Lung (tissue), 12 donors: ENCODE data around the gene TEKT5. TPM values are rescaled to one million over a fixed set of nuclear protein-coding genes. Genes with fewer than 3 reads are reported as not detected.

ENCODE experiments used
- ATAC-seq: fragments of 200-7000 bp; cut with Tn5 transposase; one replicate; pipeline ENCODE4 v1.9.1; 2020; ENCODE audit warnings: moderate number of reproducible peaks; ENCODE audit not compliant: insufficient read depth, low FRiP score
- DNase-seq, 3 donors: peaks; one replicate each; pipeline ENCODE4 v3.0.0-alpha.2; 2013 to 2017
- H3K27ac ChIP-seq, 2 donors: one replicate each; pipeline ENCODE4 v1.5.1; 2013; ENCODE audit warnings: mild to moderate bottlenecking in 2 of 2, moderate library complexity in 2 of 2, control low read depth in 1 of 2, inconsistent platforms in 1 of 2, low read depth in 1 of 2, low read length in 1 of 2
- H3K27me3 ChIP-seq, 3 donors: one replicate each; pipeline ENCODE4 v1.5.1; 2013; ENCODE audit warnings: low read length in 2 of 3; ENCODE audit not compliant: control insufficient read depth in 3 of 3, insufficient read depth in 3 of 3
- H3K36me3 ChIP-seq, 4 donors: one replicate each; pipeline ENCODE4 v1.5.1; 2013; ENCODE audit warnings: low read length in 4 of 4, mild to moderate bottlenecking in 1 of 4, moderate library complexity in 1 of 4; ENCODE audit not compliant: control insufficient read depth in 4 of 4, insufficient read depth in 4 of 4
- H3K4me1 ChIP-seq, 5 donors: one replicate each; pipeline ENCODE4 v1.5.1; 2013; ENCODE audit warnings: low read length in 5 of 5, mild to moderate bottlenecking in 2 of 5, moderate library complexity in 1 of 5; ENCODE audit not compliant: control insufficient read depth in 5 of 5, insufficient read depth in 5 of 5
- H3K4me3 ChIP-seq: one replicate; pipeline ENCODE4 v1.5.1; 2013; ENCODE audit warnings: mild to moderate bottlenecking, control low read depth, moderate library complexity
- H3K9ac ChIP-seq, 2 donors: one replicate each; pipeline ENCODE4 v1.5.1; 2013; ENCODE audit warnings: low read length in 2 of 2, control low read depth in 1 of 2; ENCODE audit not compliant: insufficient read depth in 1 of 2
- H3K9me3 ChIP-seq, 4 donors: one replicate each; pipeline ENCODE4 v1.5.1; 2013; ENCODE audit warnings: low read length in 3 of 4, mild to moderate bottlenecking in 1 of 4, moderate library complexity in 1 of 4; ENCODE audit not compliant: control insufficient read depth in 4 of 4, insufficient read depth in 3 of 4
- CTCF ChIP-seq: IDR thresholded peaks from 2 replicates; pipeline ENCODE4 v1.5.1; 2012; ENCODE audit warnings: mild to moderate bottlenecking; ENCODE audit errors: control extremely low read depth, extremely low read depth
- WGBS, 2 donors: extraction: QIAGEN DNeasy Blood & Tissue Kit; methylation state at CpG; one replicate each; pipeline ENCODE4 v1.1.7; 2013; 5-methylcytosine and 5-hydroxymethylcytosine counted together
- polyA plus RNA-seq, 2 donors: library from polyadenylated mRNA; stranded (reverse); fragments of 200-250 nt; gene quantifications; one replicate each; pipeline ENCODE4 v1.2.1, GENCODE V29; 2013
- total RNA-seq, 2 donors: library from RNA; depleted of rRNA in 1 of 2; stranded (reverse); fragments of >200 nt in 1 of 2; gene quantifications; one replicate each; pipeline ENCODE4 v1.2.1, GENCODE V29; 2014 to 2021
- donor health status: control.
- donor health status: control.
- donor health status: Bipolar disorder and iron deficiency.
- donor health status: healthy.
- donor health status: DM: yes; HTN: yes; CAD: no.

TEKT5 gene
- total and polyA plus RNA-seq, 4 donors, result 0.13 to 0.34 (median 0.29) TPM

DNA sequence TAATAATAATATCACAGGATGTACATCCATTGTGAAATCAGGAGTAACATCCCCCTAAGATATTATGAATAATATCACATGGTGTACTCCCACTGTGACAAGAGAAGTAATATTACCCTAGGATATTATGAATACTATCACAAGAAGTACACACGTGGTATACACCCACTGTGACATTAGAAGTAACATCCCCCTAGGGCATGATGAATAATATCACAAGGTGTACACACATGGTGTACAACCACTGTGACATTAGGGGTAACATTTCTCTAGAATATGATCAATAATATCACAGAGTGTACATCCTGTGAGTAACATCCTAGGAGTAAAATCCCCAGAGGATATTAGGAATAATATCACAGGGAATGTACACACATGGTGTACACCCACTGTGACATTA is 5.0 kb upstream of the TEKT5 start:
- ATAC-seq (no peak), DNase-seq (no peak)
- H3K27ac ChIP-seq, result no peak overlapping the region
- H3K4me3 ChIP-seq, result no peak overlapping the region
- no peaks in the 10 kb centered on the region for H3K4me1 ChIP-seq
- H3K9me3 ChIP-seq, result no peaks in the 10 kb centered on the region
- no peaks in the 10 kb centered on the region for H3K36me3 ChIP-seq
- WGBS, 2 donors, result 77 to 78% methylated on average over 1 of the region's 1 CpG
- TF ChIP-seq CTCF, result no peak
- no peaks in the 10 kb centered on the region for H3K27me3 ChIP-seq
- no peak overlapping the region for H3K9ac ChIP-seq

DNA sequence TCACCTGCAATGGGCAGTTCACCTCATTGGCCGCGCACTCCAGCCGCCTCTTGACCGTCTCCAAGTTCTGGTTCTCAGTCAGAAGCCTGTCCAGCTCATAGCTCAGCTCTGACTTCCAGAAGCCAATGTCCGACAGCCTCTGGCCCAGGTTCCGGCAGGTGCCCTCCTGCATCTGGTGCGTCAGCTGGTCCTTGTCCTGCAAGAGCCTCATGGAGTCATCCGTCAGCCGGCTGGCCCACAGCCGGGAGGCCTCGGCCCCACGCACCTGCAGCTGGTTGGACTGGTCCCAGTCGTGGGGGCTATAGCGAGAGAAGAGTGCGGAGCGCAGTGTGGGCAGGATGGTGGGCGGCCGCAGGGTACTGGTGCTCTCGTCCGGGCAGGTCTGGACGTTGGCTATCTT is 424 bp downstream of the TEKT5 start:
- Histone ChIP-seq H3K36me3 (no peaks in the 10 kb centered on the region), H3K9ac (no peak overlapping the region), H3K4me3 (no peak overlapping the region), H3K27me3 (no peaks in the 10 kb centered on the region), H3K9me3 (no peaks in the 10 kb centered on the region), H3K27ac (no peak overlapping the region), H3K4me1 (peaks cover 0 to under 1% (median 0%) of the 10 kb centered on the region in 5 donors)
- DNase-seq (no peak), ATAC-seq (no peak)
- TF ChIP-seq CTCF, result no peak
- 95 to 96% methylated on average over 21 of the region's 21 CpGs for WGBS, 2 donors

DNA sequence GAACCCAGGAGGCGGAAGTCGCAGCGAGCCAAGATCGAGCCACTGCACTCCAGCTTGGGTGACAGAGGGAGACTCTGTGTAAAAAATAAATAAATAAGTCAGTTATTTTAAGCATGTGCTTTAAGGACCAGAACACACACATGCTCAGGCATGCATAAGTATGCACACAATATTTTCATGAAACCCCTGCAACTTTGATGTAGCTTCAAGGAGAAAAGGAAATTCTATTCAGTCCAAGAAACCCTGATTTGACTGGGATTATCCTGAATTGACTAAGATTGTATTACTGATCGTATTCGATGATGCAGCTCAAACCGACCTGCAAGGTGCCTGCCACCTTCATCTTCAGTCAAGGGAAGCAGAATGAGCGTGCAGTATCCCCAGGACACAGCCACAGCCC is 841 bp downstream of the TEKT5 start:
- H3K4me1 ChIP-seq, result peaks cover 0 to 2% (median 0%) of the 10 kb centered on the region in 5 donors
- H3K27ac ChIP-seq, result no peak overlapping the region
- no peaks in the 10 kb centered on the region for H3K36me3 ChIP-seq
- no peak for ATAC-seq
- 92 to 97% methylated on average over 8 of the region's 8 CpGs for WGBS, 2 donors
- no peak overlapping the region for H3K4me3 ChIP-seq
- H3K9me3 ChIP-seq, result no peaks in the 10 kb centered on the region
- no peaks in the 10 kb centered on the region for H3K27me3 ChIP-seq
- no peak for DNase-seq
- H3K9ac ChIP-seq, result no peak overlapping the region
- TF ChIP-seq CTCF, result no peak

DNA sequence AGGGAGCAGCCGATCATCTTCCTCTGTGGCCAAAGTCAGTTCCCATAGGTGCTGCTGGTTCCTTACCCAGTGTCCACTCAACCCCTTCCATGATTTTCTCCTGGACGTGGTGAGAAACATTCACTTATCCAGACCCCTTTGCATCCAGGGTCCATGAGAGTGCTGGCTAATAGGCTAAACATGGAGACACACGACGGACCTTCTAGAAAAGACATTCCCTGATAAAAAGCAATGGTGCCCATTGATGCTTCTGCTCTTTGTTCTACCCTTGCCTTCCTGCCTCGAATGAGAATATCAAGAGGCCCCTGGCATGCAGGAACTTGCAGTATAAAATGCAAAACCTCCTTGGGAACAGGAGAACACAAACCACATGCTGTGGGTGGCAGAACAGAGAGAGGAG is 2.3 kb downstream of the TEKT5 start:
- 81 to 85% methylated on average over 5 of the region's 5 CpGs for WGBS, 2 donors
- Histone ChIP-seq H3K27ac (no peak overlapping the region), H3K9me3 (no peaks in the 10 kb centered on the region), H3K27me3 (no peaks in the 10 kb centered on the region), H3K9ac (no peak overlapping the region), H3K4me1 (peaks cover 0 to 5% (median 0%) of the 10 kb centered on the region in 5 donors), H3K36me3 (no peaks in the 10 kb centered on the region), H3K4me3 (no peak overlapping the region)
- no peak for DNase-seq
- ATAC-seq, result no peak
- TF ChIP-seq CTCF, result no peak
